ENCODE measurements around the gene BCOR.

BCOR gene

DNA sequence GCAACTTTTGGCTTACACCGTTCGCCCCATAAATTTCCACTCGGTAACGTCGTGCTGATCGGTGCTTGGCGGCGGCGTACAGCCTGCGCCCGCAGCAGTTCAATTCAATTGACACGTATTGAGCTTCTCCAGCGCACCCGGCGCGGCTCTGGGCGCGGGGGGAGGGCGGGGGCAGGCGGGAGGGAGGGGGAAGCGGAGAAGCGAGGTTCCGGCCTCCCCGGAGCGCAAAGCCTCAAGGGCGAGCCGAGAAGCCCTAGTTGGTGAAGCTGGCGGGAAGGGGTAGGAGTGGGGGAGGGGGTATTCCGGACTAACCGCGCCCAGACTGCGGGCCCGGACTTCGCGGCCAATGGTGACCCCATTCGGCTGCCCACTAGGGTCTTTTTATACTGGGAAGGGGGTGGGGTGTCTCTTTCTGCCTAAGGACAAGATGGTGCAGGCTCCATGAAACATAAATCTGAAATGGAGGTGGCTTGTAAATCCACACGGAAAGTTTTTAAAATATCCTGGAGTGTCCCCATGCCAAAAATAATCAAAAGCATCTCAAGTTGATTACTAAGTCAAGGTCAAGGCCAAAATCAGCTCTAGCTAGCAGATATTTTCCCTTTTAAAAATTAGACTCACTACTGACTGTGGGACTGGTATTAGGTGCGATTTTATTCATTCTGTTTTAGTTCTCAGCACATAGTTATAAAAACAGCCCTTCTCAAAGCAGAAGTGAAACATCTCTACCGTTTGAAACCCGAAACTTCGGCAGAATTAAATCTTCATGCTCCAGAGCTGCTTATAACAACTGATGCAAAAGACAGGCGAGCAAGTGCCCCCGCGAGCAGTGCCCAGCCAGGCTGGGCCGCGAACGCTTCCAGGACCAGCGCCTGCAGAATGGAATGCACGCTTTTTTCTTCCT is 1.5 kb upstream of the BCOR start:
- in situ Hi-C loops (cut with MboI; ENCODE audit: low sequenced_read_pairs): no loop called here

DNA sequence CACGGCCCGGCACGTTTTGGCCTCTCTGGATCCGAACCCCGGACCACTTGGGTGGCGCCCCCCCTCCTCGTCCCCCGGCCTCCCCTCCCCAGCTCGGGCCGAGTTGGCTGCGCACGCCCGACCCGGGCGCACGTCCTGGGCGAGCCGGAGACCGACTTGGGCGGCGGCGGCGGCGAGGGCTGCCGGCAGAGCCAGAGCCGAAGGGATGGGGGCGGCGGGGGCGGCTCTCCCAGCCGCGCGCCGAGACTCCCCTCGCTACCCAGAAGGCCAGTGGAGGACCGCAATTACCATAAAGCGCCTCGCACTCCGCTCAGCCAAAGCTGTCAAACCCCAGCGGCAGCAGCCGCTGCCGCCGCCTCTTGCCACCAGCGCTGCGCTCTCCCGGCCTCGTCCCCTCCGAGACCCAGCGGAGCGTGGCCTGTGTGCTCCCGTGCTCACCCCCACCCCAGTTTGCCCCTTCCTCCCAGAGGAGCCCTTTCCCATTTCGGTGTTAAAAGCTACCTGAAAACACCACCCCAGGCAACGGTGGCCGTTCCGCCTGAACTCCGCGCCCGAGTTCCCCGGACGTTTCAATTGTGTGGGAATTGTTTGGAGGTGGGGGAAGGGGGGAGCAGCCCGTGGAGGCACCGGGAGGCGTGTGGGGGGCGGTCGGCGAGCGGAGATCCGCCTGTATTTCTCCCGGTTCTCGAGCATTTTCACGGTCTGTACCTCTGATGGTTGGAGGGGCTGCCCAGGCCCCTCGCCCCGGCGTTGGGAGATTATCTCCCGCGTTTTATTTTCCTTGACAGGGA is 701 bp upstream of the BCOR start:
- in situ Hi-C loops (cut with MboI; ENCODE audit: low sequenced_read_pairs): no loop called here

DNA sequence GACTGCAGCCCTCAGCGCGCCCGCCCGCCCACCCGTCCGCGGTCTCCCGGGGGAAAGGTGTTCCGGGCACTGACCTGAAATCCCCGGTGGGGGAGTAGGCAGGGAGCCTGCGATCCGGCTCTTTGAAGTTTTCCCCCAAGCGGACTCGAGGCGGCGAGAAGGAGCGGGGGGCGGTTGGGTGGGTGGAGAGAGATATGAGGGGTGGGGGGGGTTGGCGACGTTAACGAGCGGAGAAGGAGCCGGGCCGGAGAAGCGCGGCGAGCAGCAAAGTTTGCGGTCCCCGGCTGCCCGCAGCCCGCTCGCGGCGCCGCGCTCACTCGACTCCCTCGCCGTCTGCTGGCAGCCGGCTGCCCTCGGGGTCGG is 636 bp downstream of the BCOR start:
- in situ Hi-C loops (cut with MboI; ENCODE audit: low sequenced_read_pairs): no loop called here

DNA sequence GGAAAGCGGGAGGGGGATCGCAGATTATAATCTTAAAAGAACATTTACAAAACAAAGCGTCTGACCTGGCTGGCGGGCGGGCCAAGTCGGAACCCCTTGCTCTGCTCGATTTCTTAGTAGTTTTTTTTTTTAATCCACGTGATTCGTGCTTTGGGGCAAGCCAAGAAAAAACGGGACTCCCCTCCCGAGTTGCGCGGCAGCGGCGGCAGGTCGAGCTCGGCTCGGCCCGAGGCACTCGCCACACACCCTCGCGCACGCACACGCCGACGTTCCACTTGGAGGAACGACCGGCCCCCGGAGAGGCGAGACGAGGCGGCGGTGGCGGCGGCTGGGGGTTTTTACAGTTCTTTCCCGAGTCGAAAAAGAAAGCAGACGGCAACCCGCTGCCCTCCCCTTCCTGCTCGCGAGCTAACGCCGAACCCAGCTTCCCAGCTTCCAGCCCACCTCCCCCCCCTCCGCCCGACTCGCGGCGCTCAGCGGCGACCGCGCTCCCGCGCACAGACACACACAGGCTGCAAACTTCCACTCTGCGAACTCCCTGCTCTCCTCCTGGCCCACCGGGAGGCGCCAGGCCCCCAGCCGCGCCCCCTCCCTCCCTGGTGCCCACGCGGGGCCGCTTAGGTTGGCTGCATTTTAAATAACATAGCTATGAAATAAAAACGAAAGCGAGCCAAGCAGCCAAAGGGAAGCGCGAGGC is 1.2 kb downstream of the BCOR start:
- in situ Hi-C loops (cut with MboI; ENCODE audit: low sequenced_read_pairs): no loop called here

DNA sequence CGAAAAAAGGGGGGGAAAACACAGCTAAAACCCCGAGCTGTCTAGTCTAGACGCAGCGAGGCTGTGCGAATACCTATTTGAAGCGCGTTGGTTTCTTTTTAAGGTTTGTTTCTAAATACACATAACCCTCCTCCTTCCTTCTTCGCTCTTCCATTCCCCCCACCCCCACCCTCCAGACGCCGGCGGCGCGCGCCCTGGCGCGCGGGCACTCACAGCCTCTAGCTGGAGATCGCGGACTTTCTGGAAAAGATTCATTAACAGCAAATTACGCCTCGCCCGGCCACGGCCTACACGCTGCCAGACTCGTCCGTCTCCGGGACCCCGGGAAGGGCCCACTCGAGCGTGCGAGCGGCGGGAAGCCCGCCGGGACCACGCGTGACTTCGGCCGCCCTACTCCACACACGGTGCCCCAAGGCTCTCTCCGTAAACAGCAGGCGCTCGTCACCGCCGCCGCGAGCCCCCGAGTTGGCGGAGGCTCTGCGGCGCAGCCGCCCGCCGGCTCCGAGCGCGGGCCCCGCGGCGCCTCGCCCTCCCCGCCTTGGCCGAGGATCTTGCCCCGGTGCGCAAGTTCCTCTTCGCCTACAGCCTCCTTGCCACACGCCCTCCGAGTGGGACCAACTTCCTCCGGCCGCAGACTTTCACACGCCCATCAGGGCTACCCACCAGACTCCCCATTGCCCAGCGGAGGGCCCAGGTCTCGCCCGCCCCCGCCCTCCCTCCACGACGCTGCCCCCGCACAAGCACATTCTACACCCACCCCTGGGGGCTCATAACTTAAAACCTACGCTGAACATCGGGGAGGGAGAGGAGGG is 2.0 kb downstream of the BCOR start:
- in situ Hi-C loops (cut with MboI; ENCODE audit: low sequenced_read_pairs): no loop called here

DNA sequence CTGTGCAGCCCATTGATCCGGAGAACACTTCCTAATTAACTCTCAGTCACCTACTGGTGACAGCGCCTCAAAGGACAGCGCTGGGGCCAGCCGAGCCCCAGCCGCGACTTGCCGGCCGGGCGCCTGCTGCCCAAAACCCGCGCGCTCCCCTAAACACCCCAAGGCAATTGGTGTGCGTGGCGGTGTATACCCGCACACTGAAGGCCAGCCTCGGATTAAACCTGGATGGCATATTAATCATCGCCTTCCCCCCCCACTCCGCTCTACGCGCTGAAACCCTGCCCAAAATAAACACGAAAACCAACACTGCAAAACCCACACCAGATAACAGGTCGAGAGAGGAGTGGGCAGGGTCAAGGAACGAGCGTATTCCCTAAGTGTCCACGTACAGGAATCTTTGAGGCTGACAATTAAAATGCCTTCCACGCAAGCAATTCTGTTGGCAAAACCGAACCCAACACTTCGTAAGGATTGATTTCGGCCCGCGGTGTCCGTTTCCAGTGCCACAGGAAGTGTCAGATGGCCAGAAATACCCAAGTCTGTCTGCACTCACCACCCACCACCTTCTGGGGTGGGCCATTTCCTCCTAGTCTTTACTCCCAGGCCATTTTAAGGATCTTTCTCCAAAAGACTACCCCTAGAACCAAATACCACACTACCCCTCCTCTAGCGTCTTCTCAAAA is 2.7 kb downstream of the BCOR start:
- in situ Hi-C loops (cut with MboI; ENCODE audit: low sequenced_read_pairs): no loop called here

DNA sequence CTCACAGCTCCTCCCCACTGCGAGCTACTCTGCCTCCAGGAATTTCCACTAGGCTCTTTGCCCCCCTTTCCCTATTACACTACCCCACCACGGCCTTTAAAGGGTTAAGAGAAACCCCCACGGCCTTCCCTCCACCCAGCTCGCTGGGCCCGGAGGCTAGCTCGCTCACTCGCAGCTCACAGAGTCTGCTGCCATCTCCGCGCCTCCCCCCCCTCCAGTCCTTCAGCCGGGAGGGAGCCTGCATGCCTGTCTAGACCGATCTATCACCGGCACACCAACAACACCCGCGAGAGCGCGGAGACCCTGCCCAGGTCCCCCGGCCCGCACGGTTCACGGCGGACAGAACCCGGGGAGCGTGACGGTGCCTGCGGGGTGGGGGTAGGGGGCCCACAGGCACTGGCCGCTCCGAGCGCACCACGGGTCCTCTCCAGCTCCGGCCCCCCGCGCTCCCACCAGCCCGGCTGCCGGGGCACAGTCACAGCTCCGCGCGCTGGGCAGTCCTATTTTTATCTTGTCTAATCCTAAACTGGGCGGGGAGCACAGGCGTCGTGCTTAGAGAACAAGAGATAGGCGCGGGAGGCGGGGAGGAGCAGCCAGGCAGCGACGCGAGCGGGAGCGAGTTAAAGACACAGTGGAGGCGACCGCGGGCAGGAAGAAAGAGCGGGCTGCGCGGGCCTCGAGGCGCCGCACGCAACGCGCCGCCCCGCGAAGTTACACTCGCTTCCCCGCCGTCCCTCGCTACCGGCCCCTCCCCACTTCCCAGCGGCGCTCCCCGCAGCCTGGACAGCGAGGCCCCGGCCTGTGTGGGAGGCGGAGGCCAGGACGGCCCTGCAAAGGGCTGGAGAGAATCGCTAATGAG is 3.5 kb downstream of the BCOR start:
- in situ Hi-C loops (cut with MboI; ENCODE audit: low sequenced_read_pairs): no loop called here

DNA sequence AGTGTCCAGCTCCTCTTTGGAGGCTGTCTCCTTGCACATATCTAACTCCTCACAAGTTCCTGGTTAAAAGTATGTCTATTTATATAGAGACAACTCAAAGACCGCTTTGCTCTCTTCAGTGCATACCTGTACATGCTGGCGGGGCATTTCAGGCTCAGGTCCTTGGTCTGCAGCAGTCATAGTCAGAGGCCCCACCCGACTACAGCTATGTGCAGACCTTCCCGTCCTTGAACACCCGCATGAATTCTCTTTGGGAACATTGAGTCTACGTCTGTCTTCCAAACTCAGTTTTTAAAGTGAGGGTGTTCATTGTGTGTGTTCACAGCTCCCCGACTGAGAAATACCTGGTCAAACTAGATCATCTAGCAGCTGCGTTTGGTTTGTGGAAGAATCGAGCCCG is 4.2 kb downstream of the BCOR start:
- in situ Hi-C loops (cut with MboI; ENCODE audit: low sequenced_read_pairs): no loop called here

DNA sequence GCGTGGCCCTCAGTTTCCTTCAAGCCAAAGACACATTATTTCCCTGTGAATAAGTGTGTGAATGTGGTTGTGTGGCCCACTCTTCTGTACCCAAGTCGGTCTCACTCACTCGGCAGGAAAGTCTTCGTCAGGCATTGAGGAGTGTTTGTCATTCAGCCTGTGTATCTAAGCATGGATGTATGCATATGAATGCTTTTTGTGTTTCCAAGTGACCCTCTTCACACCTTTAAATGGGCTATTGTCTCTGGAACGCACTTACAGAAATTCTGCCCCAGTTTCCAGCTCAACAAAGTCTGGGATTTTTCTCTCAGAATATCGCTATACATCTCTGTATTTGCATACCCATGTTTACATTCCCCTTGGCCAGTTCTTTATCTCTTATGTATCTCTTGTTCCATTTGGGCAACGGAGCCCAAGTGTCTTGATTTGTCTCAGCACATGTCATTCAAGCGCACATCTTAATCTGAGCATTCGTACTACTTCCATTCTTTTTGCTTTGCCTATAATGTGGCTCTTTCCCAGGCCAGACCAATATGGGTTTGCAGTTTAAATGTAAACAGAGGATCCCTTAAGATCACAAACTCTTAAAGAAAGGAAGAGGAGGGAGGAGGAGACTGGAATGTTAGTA is 4.8 kb downstream of the BCOR start:
- in situ Hi-C loops (cut with MboI; ENCODE audit: low sequenced_read_pairs): no loop called here

DNA sequence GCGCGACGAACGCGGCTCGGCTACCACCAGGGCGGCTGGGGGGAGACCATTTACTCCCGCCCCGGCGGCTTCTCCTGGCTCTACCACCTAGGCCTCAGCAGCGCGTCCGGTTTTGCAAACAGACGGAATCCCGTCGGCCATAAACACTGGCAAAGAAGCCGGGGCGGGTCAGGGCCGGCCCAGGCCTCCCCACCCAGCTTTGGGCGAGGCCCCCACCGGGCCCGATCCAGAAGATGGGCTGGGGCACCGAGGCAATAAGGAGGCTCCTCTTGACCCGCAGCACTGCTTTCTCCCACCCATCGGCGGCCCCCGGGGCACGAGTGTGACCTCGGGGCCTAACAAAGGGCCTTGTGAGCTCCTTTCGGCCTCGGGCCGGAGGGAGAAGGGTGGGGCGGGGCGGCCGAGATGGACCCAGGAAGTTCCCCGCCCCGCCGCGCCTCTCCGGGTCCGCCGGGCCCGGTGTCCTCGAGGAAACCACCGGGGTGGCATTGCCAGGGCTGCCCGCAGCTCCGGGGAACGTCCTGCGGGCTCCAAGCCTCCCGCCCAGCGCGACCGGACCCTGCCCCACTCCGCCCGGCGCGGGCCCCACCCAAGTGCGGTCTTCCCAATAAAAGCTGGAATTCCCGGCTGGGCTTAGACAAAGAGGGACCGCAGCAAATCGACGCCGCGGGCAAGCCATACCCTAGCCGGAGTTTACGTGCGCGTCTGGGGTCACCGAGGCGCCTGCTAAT is 5.9 kb downstream of the BCOR start:
- in situ Hi-C loops (cut with MboI; ENCODE audit: low sequenced_read_pairs): no loop called here

DNA sequence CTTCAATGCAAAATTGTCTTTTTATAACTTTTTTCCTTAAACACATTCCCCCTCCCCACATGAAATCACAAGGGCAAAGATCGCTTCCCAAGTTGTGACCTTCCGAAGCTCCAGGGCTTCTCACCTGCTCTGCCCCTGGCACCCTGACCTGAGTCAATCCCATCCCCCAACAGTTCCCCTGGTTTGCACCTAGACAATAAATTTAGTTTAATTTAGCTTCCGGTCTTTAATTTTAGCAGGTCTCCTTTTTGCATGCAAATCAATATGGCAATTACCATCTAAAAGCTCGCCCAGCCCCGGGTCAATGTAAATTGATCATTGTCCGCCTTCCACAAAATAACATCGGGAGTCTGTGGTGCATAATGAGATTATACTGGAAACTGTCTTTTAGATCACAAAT is 6.8 kb downstream of the BCOR start:
- in situ Hi-C loops (cut with MboI; ENCODE audit: low sequenced_read_pairs): no loop called here

DNA sequence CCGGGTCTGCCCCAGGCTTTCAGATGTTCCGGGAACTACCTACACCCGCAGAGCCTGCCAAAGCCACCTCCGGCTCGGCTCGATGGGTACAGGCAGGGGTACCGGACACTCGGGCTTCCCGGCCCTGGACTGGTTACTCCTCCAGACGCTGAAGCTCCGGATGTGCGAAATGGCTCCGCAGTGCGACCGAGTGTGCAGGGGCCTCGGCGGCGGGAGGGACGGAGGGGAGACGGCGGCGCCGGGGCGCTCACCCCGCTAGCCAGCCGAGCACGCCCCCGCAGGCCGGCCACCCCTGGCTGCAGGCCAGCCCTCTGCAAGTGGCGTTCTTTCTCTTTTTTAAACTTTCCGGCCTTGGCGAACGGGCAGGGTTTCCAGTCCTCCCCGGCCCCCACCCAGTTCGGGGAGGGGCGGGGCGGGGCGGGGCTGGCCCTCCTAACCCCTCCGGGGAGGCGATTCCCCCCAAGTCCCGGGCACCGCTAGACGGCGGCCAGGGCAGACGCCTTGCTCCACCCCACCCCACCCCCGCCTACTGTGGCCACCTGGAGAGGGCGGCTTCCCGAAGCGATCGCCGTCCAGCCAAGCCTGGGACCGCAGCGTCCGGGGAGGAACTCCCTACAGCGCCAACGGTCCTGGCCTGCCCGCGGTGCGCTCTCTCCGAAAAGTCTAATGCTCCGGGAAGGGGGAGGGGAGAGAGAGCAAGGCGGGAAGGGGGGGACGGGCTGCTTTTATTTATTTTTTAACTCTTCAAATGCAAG is 7.5 kb downstream of the BCOR start:
- in situ Hi-C loops (cut with MboI; ENCODE audit: low sequenced_read_pairs): no loop called here

DNA sequence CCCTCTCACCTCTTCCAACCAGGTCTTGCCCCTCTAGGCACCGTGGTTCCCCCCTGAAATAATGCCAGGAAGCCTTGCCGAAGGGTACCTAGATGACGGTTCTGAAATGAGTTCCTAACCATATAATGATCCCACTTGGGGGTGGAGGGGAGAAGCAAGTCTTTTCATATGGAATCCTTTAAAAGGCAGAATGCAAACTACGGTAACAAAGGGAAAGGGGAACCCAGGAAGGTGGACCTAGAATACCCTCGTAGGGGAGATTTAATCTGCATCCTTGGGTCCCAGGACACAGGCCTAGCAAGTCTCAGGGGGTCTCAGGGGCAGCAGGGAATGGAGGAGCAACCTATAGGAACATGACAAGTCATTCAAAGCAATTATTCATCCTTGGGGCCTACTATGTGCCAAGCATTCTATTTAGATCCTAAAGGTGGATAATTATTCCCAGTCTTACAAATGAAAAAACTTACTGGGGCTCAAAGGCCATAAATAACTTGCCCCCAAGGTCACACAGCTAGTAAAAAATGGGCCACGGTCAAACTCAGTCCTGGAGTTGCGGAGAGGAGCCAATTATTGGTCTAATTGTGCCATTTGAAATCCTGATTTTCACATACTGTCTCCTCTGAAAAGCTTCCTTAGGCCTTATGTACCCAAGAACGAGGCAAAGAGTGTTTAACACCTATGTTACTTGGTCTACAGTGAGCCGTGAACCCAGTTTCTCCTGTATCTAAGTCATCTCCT is 8.8 kb downstream of the BCOR start:
- in situ Hi-C loops (cut with MboI; ENCODE audit: low sequenced_read_pairs): no loop called here

DNA sequence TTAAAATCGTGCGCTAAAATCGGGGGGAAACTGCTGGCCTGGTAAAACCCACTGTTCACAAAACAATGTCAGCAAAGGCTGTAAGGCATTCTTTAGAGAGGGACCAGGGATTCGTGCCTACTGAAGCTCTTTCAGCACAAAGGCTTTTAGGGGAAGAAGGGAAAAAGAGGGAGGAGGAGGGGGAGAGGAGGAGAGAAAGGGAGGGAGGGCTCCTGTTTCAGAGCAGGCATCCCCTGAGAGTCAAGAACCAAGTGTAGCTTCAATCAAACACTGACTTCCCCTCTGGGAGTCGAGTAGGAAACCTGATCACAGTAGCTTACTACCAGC is 9.5 kb downstream of the BCOR start:
- in situ Hi-C loops (cut with MboI; ENCODE audit: low sequenced_read_pairs): no loop called here

DNA sequence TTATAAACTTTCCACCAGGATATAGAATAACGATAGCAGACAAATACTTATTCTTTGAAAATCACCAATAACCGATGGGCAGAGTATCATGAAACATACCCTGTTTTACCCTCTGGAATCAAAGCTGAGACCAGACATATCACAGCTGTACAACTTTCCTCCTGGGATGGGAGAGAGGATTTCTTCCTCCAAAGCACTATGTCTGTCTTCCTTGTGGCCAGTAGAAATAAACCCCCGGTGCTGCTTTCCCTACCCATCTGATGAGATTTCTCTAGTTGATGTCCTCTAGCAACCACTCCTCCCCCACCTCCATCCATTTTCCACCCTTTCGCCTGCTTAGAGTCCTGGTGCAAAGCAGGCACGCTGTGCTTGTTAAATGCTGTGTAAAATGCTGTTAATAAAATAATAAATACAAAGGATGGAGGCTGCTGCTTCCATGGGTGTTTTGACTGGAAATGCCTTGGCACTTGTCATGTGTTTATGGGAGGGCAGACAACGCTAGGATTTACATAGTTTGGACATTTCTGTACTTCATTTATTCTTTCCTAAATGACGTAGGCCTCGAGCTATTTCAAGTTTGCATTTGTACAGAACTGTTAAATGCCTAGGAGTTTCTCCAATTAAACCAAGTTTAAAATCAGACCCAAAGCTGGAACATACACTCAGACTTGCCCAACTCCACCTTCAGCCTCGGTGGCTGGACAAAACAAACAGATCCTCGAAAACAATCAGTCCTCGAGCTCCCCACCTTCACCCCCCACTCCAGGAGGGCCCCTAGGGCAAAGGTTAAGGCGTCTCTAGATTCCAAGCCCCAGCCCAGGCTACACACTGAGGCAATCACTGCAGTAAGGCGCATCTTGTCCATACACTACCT is 10.1 kb downstream of the BCOR start:
- in situ Hi-C loops (cut with MboI; ENCODE audit: low sequenced_read_pairs): no loop called here
